GM12801 (cell line): Measurements from ENCODE around the gene ERC2.

Experiments
- CTCF ChIP-seq: IDR thresholded peaks from one replicate; pipeline ENCODE4 v1.5.1; 2011; ENCODE audit warnings: control low read depth; ENCODE audit not compliant: insufficient read length; ENCODE audit errors: extremely low read depth

Gene ERC2

GRCh38 chr3:56251343-56251945 lies 216.8 kb downstream of the ERC2 start:
- no peak for TF ChIP-seq CTCF

GRCh38 chr3:56248021-56248420 lies 220.2 kb downstream of the ERC2 start:
- no peak for TF ChIP-seq CTCF

- TF ChIP-seq CTCF: no peak
Observed at GRCh38 chr3:56238299-56238698, 230.0 kb downstream of the ERC2 start.

- no peak for TF ChIP-seq CTCF
Observed at GRCh38 chr3:56233742-56234141, 234.5 kb downstream of the ERC2 start.

- no peak for TF ChIP-seq CTCF
Observed at GRCh38 chr3:56229311-56229710, 239.0 kb downstream of the ERC2 start.

- TF ChIP-seq CTCF: no peak
Observed at GRCh38 chr3:56222866-56223265, 245.4 kb downstream of the ERC2 start.

GRCh38 chr3:56219894-56220805 lies 248.1 kb downstream of the ERC2 start:
- TF ChIP-seq CTCF: no peak
